ENCODE results near the gene JMJD1C.

Gene JMJD1C

GRCh38 chr10:63273577-63273976 lies 192.2 kb downstream of the JMJD1C start:
- DNase-seq (ENCODE audit: insufficient read length, low spot score) (no peak), FAIRE-seq (peak; percentile 47)

GRCh38 chr10:63268798-63269503 lies 196.8 kb downstream of the JMJD1C start:
- DNase-seq (ENCODE audit: insufficient read length, low spot score) (peak; percentile 29), FAIRE-seq (peak; percentile 99)
- TF ChIP-seq SPI1 (IDR thresholded peaks at IDR 0.05; ENCODE audit: low read depth, low read length), result peak; percentile 45; the same call in 1 of the 2 replicates
- peak; percentile 86 for TF ChIP-seq POU2F2 (IDR thresholded peaks at IDR 0.05; ENCODE audit: low read depth, low read length)
- TF ChIP-seq POLR2AphosphoS5 (IDR thresholded peaks at IDR 0.05; ENCODE audit: low read depth, low read length), result peak; percentile 99
- peak; percentile 99 for TF ChIP-seq POLR2A (IDR thresholded peaks at IDR 0.05; ENCODE audit: low read depth, low read length)
- peak; percentile 98 for TF ChIP-seq TAF1 (IDR thresholded peaks at IDR 0.05; ENCODE audit: low read depth, low read length)
- no peak for TF ChIP-seq PAX5 (IDR thresholded peaks at IDR 0.05; ENCODE audit: insufficient read depth, low read length, severe bottlenecking)

More at GRCh38 chr10:63273577-63273976, 192.2 kb downstream of the JMJD1C start:
- TF ChIP-seq SPI1 (IDR thresholded peaks at IDR 0.05; ENCODE audit: low read depth, low read length), result peak; percentile 38
- TF ChIP-seq TAF1 (IDR thresholded peaks at IDR 0.05; ENCODE audit: low read depth, low read length), result no peak

DNA sequence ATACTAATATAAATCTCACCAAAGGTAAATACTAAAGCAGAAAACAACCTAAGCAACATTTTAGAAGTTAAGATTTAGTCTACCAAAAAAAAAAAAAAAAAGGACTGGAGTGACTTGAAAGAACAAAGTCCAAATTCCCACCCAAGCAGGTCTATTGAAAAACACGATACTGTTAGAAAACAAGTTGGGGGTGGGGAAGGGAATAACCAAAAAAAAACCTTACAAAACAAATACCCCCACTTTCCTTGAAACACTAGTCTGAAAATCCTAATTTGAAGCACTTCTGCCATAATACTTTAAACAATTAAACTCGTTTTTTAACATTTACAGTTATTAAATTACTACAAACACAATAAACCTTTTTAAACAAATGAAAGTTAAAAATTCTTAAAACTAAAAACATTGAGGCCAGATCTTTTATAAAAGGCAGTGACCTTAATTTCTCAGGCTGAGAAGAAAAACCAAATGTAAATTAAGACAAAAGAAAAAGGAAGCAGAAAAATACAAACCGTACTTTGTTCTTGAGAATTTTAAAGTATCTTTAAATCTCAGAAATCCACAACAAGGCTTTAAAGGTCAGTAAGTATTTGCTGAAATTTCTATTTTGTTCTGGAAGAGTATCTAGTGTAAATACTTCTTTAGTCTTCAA lies 197.5 kb downstream of the JMJD1C start:
- TF ChIP-seq TAF1 (IDR thresholded peaks at IDR 0.05; ENCODE audit: low read depth, low read length) (no peak), POU2F2 (IDR thresholded peaks at IDR 0.05; ENCODE audit: low read depth, low read length) (no peak), POLR2AphosphoS5 (IDR thresholded peaks at IDR 0.05; ENCODE audit: low read depth, low read length) (no peak), SPI1 (IDR thresholded peaks at IDR 0.05; ENCODE audit: low read depth, low read length) (no peak)
- FAIRE-seq (no peak), DNase-seq (ENCODE audit: insufficient read length, low spot score) (no peak)

DNA sequence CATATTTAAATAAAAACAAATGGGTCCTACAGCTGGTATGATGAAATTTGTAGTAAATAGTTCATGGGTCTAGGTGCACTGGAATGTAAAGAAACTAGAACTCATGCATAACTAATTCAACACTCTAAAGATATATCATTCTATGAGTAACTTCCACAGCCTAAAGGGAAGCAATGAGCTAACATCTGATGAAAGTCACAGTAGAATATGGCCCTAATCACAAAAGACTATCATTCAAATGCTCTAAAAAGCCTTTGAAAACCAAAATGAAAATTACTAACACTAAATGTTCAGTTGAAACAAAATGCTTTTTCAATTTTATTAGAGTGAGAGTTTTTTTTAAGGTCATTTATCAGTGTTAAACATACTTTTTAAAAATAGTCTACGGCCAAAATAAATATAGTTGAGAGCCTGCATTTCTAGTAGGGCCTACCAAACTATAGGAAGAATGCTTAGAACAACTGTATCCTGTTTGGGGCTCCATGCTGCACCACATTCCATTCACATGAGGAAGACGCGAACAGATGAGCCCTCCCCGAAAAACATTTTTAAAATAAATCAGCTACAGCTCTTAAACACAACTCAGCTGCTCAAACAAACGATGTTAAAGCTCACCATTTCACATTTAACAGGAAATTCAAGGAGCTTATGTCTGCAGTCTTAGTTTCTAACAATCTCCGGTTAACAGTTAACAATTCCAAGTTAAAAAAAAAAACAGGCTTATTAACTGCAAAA lies 198.2 kb downstream of the JMJD1C start:
- FAIRE-seq, result peak; percentile 50
- no peak for DNase-seq (ENCODE audit: insufficient read length, low spot score)
- TF ChIP-seq POLR2A (IDR thresholded peaks at IDR 0.05; ENCODE audit: low read depth, low read length), result peak; percentile 50; the same call in 1 of the 2 replicates
- TF ChIP-seq POLR2AphosphoS5 (IDR thresholded peaks at IDR 0.05; ENCODE audit: low read depth, low read length), result no peak

GRCh38 chr10:63266391-63267316 lies 199.1 kb downstream of the JMJD1C start:
- DNase-seq (ENCODE audit: insufficient read length, low spot score), result no peak

GRCh38 chr10:63265683-63266235 lies 200.0 kb downstream of the JMJD1C start:
- FAIRE-seq (no peak), DNase-seq (ENCODE audit: insufficient read length, low spot score) (no peak)
- TF ChIP-seq POLR2AphosphoS5 (IDR thresholded peaks at IDR 0.05; ENCODE audit: low read depth, low read length) (no peak), TAF1 (IDR thresholded peaks at IDR 0.05; ENCODE audit: low read depth, low read length) (no peak), PAX5 (IDR thresholded peaks at IDR 0.05; ENCODE audit: insufficient read depth, low read length, severe bottlenecking) (no peak), SPI1 (IDR thresholded peaks at IDR 0.05; ENCODE audit: low read depth, low read length) (no peak), POLR2A (IDR thresholded peaks at IDR 0.05; ENCODE audit: low read depth, low read length) (no peak), POU2F2 (IDR thresholded peaks at IDR 0.05; ENCODE audit: low read depth, low read length) (no peak)

More at GRCh38 chr10:63266391-63267316, 199.1 kb downstream of the JMJD1C start:
- TF ChIP-seq POLR2AphosphoS5 (IDR thresholded peaks at IDR 0.05; ENCODE audit: low read depth, low read length) (no peak), SPI1 (IDR thresholded peaks at IDR 0.05; ENCODE audit: low read depth, low read length) (no peak), POU2F2 (IDR thresholded peaks at IDR 0.05; ENCODE audit: low read depth, low read length) (no peak), POLR2A (IDR thresholded peaks at IDR 0.05; ENCODE audit: low read depth, low read length) (no peak), PAX5 (IDR thresholded peaks at IDR 0.05; ENCODE audit: insufficient read depth, low read length, severe bottlenecking) (no peak), TAF1 (IDR thresholded peaks at IDR 0.05; ENCODE audit: low read depth, low read length) (no peak)
- FAIRE-seq, result no peak

GRCh38 chr10:63265222-63265617 lies 200.6 kb downstream of the JMJD1C start:
- peak; percentile 78 for FAIRE-seq
- DNase-seq (ENCODE audit: insufficient read length, low spot score), result no peak
- TF ChIP-seq POLR2AphosphoS5 (IDR thresholded peaks at IDR 0.05; ENCODE audit: low read depth, low read length) (0 out of 2 replicates have a peak, but pooled peaks have one; percentile 37), POLR2A (IDR thresholded peaks at IDR 0.05; ENCODE audit: low read depth, low read length) (peak; percentile 77), POU2F2 (IDR thresholded peaks at IDR 0.05; ENCODE audit: low read depth, low read length) (no peak), TAF1 (IDR thresholded peaks at IDR 0.05; ENCODE audit: low read depth, low read length) (no peak), SPI1 (IDR thresholded peaks at IDR 0.05; ENCODE audit: low read depth, low read length) (no peak), PAX5 (IDR thresholded peaks at IDR 0.05; ENCODE audit: insufficient read depth, low read length, severe bottlenecking) (no peak)

- no peak for DNase-seq (ENCODE audit: insufficient read length, low spot score)
- FAIRE-seq, result no peak
- TF ChIP-seq POLR2AphosphoS5 (IDR thresholded peaks at IDR 0.05; ENCODE audit: low read depth, low read length) (no peak), TAF1 (IDR thresholded peaks at IDR 0.05; ENCODE audit: low read depth, low read length) (no peak), SPI1 (IDR thresholded peaks at IDR 0.05; ENCODE audit: low read depth, low read length) (no peak), PAX5 (IDR thresholded peaks at IDR 0.05; ENCODE audit: insufficient read depth, low read length, severe bottlenecking) (no peak), POLR2A (IDR thresholded peaks at IDR 0.05; ENCODE audit: low read depth, low read length) (no peak), POU2F2 (IDR thresholded peaks at IDR 0.05; ENCODE audit: low read depth, low read length) (no peak)
Observed at GRCh38 chr10:63264617-63265221, 201.1 kb downstream of the JMJD1C start.
